A673 (cell line): ENCODE measurements around the gene DIAPH1. TPM values are rescaled to one million over a fixed set of nuclear protein-coding genes. Genes with fewer than 3 reads are reported as not detected.

ENCODE experiments used
- BruUV-seq: library from RNA; stranded (reverse); fragments of 400-500 nt; replicated peaks from 2 replicates; lab custom pipeline; 2021; lab: Mats Ljungman, UMichigan
- CTCF ChIA-PET: fragments of 300-600 bp; sonication (Branson Sonifier 250); formaldehyde crosslinking; loops from one replicate; lab custom pipeline; 2022; ENCODE audit warnings: antibody characterized with exemption; lab: Charles Lee
- POLR2A ChIA-PET: fragments of 300-600 bp; sonication (Branson Sonifier 250); formaldehyde crosslinking; loops from one replicate; lab custom pipeline; 2022; ENCODE audit warnings: antibody characterized with exemption; ENCODE audit not compliant: low non-redundant PET; lab: Charles Lee
- DNase-seq: peaks from one replicate; pipeline ENCODE4 v3.0.0-alpha.2; 2015; ENCODE audit warnings: low spot score
- H3K27ac ChIP-seq: fragments of 200-600 bp; sonication (generic); 2 replicates; pipeline ENCODE4 v1.5.1; 2016; ENCODE audit warnings: mixed run types, low read depth, mild to moderate bottlenecking, mixed read lengths, antibody characterized with exemption, low read length; ENCODE audit not compliant: poor library complexity, severe bottlenecking
- H3K27me3 ChIP-seq: fragments of 200-600 bp; sonication (generic); replicated peaks from 2 replicates; pipeline ENCODE4 v1.6.1; 2017; ENCODE audit warnings: mixed run types, low read depth, mild to moderate bottlenecking, mixed read lengths, antibody characterized with exemption, low read length; ENCODE audit not compliant: insufficient read depth, poor library complexity
- H3K36me3 ChIP-seq: fragments of 200-600 bp; sonication (generic); 2 replicates; pipeline ENCODE4 v1.6.1; 2016; ENCODE audit warnings: mixed run types, mild to moderate bottlenecking, mixed read lengths, antibody characterized with exemption, low read length; ENCODE audit not compliant: insufficient read depth, poor library complexity, severe bottlenecking
- H3K4me1 ChIP-seq: fragments of 200-600 bp; sonication (generic); 2 replicates; pipeline ENCODE4 v1.6.1; 2017; ENCODE audit warnings: mixed run types, mild to moderate bottlenecking, mixed read lengths, antibody characterized with exemption, low read length; ENCODE audit not compliant: insufficient read depth, poor library complexity, severe bottlenecking
- H3K4me3 ChIP-seq: fragments of 200-600 bp; sonication (generic); 2 replicates; pipeline ENCODE4 v1.5.1; 2016; ENCODE audit warnings: low read depth, mixed run types, mild to moderate bottlenecking, mixed read lengths, low read length; ENCODE audit not compliant: poor library complexity, severe bottlenecking
- H3K9me3 ChIP-seq: fragments of 200-600 bp; sonication (generic); 2 replicates; pipeline ENCODE4 v1.6.1; 2016; ENCODE audit warnings: mixed run types, low read depth, mild to moderate bottlenecking, mixed read lengths, antibody characterized with exemption, low read length; ENCODE audit not compliant: poor library complexity, severe bottlenecking
- EZH2 ChIP-seq: fragments of 200-600 bp; sonication (generic); IDR thresholded peaks from 2 replicates; pipeline ENCODE4 v1.6.1; 2017; ENCODE audit warnings: borderline replicate concordance, low read depth, mild to moderate bottlenecking, mixed read lengths, antibody characterized with exemption, low read length; ENCODE audit not compliant: poor library complexity, severe bottlenecking
- intact Hi-C: fragments of 100-400 bp; cut with micrococcal nuclease; formaldehyde crosslinking; loops from one replicate; pipeline ENCODE4 v1.10.0; 2022; ENCODE audit not compliant: unreplicated experiment
- total RNA-seq: library from RNA; stranded (reverse); gene quantifications from 2 replicates; pipeline ENCODE4 v1.2.3, GENCODE V29; 2021
- TF ChIP-seq, protein P1 (sequence below): fragments of 300-800, 200-600 bp; sonication (generic); conservative IDR thresholded peaks from 2 replicates; pipeline ENCODE4 v1.5.1; 2017; ENCODE audit warnings: low read depth, mild to moderate bottlenecking, antibody characterized with exemption, low read length, moderate library complexity, mixed read lengths

The DIAPH1 gene
- total RNA-seq, 1 experiment from 2014 or later, result 109 TPM

DNA sequence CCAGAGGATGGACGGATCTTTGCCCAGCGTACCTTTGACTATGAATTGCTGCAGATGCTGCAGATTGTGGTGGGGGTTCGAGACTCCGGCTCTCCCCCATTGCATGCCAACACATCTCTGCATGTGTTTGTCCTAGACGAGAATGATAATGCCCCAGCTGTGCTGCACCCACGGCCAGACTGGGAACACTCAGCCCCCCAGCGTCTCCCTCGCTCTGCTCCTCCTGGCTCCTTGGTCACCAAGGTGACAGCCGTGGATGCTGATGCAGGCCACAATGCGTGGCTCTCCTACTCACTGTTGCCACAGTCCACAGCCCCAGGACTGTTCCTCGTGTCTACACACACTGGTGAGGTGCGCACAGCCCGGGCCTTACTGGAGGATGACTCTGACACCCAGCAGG is 128.0 kb downstream of the DIAPH1 start:
- no peak for TF ChIP-seq EZH2
- TF ChIP-seq, protein P1, sequence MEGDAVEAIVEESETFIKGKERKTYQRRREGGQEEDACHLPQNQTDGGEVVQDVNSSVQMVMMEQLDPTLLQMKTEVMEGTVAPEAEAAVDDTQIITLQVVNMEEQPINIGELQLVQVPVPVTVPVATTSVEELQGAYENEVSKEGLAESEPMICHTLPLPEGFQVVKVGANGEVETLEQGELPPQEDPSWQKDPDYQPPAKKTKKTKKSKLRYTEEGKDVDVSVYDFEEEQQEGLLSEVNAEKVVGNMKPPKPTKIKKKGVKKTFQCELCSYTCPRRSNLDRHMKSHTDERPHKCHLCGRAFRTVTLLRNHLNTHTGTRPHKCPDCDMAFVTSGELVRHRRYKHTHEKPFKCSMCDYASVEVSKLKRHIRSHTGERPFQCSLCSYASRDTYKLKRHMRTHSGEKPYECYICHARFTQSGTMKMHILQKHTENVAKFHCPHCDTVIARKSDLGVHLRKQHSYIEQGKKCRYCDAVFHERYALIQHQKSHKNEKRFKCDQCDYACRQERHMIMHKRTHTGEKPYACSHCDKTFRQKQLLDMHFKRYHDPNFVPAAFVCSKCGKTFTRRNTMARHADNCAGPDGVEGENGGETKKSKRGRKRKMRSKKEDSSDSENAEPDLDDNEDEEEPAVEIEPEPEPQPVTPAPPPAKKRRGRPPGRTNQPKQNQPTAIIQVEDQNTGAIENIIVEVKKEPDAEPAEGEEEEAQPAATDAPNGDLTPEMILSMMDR, result no peak
- Histone ChIP-seq H3K27ac (no peak overlapping the region), H3K36me3 (peaks cover 16% of the 10 kb centered on the region), H3K4me3 (no peak overlapping the region), H3K4me1 (peaks cover 46% of the 10 kb centered on the region), H3K9me3 (no peaks in the 10 kb centered on the region), H3K27me3 (no peaks in the 10 kb centered on the region)
- DNase-seq, result no peak
- ChIA-PET POLR2A (no interaction called here), CTCF (no interaction called here)
- intact Hi-C loops, result no loop called here
- BruUV-seq, result no TSS peak

DNA sequence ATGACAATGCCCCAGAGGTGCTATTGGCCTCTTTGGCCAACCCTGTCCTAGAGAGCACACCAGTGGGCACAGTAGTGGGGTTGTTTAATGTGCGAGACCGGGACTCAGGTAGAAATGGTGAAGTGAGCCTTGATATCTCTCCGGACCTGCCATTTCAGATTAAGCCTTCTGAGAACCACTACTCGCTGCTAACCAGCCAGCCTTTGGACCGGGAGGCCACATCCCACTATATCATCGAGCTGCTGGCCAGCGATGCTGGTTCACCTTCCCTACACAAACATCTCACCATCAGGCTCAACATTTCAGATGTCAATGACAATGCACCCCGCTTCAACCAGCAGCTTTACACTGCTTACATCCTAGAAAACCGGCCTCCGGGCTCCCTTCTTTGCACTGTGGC is 128.5 kb downstream of the DIAPH1 start:
- Histone ChIP-seq H3K4me1 (peaks cover 41% of the 10 kb centered on the region), H3K27ac (peak overlapping the region; percentile 50), H3K36me3 (peaks cover 17% of the 10 kb centered on the region), H3K27me3 (no peaks in the 10 kb centered on the region), H3K9me3 (no peaks in the 10 kb centered on the region), H3K4me3 (no peak overlapping the region)
- BruUV-seq, result no TSS peak
- intact Hi-C loops, result no loop called here
- no peak for DNase-seq
- POLR2A ChIA-PET, result no interaction called here
- TF ChIP-seq, protein P1, result no peak
- no peak for TF ChIP-seq EZH2
- CTCF ChIA-PET, result no interaction called here

DNA sequence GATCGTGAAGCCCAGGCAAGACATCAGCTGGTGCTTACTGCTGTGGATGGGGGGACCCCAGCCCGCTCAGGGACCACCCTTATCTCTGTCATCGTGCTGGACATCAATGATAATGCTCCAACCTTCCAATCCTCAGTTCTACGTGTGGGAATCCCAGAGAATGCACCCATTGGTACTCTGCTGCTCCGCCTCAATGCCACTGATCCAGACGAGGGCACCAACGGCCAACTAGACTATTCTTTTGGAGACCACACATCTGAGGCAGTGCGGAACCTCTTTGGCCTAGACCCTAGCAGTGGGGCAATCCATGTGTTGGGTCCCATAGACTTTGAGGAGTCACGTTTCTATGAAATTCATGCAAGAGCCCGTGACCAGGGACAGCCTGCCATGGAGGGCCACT is 129.0 kb downstream of the DIAPH1 start:
- Histone ChIP-seq H3K9me3 (no peaks in the 10 kb centered on the region), H3K27ac (peak overlapping the region; percentile 50), H3K4me3 (no peak overlapping the region), H3K27me3 (no peaks in the 10 kb centered on the region), H3K36me3 (peaks cover 19% of the 10 kb centered on the region), H3K4me1 (peaks cover 37% of the 10 kb centered on the region)
- no peak for DNase-seq
- ChIA-PET CTCF (no interaction called here), POLR2A (no interaction called here)
- intact Hi-C loops, result no loop called here
- BruUV-seq, result no TSS peak
- TF ChIP-seq, protein P1, result no peak
- TF ChIP-seq EZH2, result no peak
